GM19025 (cell line): ENCODE results near the gene ATP6V1G3.
A peak's percentile ranks its signal among the peaks of the same experiment; 100 is the strongest.
"Not testable (repeated sequence)": the region's sequence is repeated elsewhere in the genome, so short reads cannot be mapped to it uniquely, and the experiment has no call there.

Experiments used
- ATAC-seq: cut with Tn5 transposase; IDR thresholded peaks from one replicate; pipeline ENCODE4 v1.9.1; 2021; ENCODE audit warnings: mild to moderate bottlenecking, low read depth, moderate library complexity; ENCODE audit not compliant: unreplicated experiment

The ATP6V1G3 gene

GRCh38 chr1:198543670-198544260, 3.3 kb upstream of the ATP6V1G3 start:
- no peak for ATAC-seq

GRCh38 chr1:198542632-198543031, 2.2 kb upstream of the ATP6V1G3 start:
- ATAC-seq, result no peak

GRCh38 chr1:198541737-198542136, 1.3 kb upstream of the ATP6V1G3 start:
- ATAC-seq, result no peak

DNA sequence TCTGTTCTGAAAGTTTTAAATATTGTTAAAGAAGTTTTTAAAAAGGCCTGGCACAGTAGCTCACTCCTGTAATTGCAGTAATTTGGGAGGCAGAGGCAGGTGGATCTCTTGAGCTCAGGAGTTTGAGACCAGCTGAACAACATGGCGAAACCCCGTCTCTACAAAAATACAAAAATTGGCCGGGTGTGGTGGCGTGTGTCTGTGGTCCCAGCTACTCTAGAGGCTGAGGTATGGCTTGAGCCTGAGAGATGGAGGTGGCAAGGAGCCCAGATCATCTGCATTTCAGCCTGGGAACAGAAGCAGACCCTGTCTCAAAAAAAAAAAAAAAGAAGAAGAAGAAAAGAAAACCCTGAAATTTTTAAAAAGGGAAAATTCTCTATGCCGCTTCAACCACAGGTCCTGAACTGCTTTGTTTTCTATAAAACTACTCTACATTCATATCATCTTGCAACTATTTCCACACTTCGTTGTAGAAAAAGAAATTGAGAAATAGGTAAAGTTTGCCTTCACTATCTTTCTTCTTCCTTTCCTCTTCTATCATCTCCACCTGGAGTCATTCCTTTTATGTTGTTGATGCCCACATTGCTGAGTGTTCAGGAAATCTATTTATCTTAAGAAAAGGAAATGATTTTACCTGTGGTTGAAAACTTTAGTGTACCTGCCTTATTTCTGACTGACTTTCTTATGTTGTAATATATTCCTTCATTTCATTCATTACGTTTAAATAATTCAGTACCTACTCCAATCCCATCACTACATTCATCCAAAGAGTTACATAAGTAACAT, 1.7 kb downstream of the ATP6V1G3 start:
- ATAC-seq, result no peak

DNA sequence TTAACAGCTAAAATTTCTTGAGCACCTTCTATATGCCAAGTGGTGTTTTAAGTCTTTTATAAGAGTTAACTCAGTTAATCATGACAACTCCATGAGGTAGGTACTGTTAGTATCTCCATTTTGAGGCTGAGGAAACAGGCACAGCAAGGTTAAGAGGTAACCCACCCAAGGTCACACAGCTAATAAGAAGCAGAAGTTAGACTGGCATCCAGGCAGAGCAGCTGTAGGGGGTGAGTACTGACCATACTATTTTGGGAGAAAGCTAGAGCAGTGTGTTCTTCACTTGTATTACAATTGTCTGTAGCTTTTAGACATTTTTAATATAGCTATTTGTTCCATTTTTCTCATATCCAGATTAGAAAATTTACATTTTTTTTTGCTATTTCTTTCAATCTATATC, 4.8 kb downstream of the ATP6V1G3 start:
- ATAC-seq, result no peak

DNA sequence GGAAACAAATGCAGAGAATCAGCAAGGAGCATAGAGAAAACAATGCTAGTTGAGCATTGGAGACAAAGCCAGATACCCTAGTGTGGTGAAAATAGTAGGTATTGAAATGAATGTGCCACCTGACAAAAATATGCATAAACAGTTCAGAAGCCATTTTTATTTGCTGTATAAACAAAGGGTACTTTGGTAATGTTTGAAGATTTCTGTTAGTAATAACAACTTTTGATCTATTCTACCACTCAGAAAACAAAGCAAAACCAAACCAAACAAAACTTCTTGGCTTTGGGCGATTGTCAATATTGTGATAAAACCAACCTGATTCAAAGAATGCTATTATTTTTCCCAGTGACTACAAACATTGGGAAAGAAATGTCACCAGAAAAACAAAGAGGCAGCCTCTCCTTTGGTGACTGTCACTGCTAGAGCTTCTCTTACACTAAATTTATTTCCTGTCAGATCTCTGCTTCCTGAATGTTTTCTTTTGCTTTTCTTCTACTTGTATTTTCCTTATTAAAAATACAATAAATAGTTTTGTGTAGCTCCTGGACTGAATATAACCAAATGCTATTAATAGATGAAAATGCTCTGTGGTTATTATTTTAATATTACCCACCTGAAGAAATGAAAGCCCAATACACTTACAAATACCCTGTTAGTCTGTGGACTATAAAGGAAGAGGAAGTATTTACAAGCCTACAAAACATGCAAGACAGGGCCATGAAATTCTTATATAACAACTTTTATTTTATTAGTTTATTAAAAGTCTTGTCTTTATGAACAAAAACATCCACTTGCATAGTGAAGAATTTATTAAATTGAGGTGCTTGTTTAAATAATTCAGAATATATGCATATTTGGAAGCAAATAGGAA, 5.7 kb downstream of the ATP6V1G3 start:
- ATAC-seq, result no peak

- no peak for ATAC-seq
These were observed 8.6 kb downstream of the ATP6V1G3 start for GRCh38 chr1:198531891-198532290.

DNA sequence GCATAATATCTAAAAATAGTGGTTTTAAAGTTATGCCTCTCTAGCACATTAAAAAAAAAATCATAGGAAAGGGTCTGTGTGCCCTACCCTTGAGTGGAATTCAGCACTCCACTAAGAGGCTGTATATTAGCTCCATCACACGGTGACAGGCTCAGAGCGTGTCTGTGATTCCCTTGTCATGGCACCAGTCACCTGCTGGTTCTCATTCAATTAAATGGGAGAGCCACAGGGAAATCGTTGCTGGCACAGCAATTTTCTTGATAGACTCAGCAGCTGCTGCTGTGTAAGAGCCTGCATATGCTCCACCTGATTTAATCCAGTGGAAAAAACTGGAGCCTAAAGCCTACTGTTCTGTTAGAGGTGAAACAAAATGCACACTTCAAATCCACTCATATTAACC, 9.5 kb downstream of the ATP6V1G3 start:
- no peak for ATAC-seq

DNA sequence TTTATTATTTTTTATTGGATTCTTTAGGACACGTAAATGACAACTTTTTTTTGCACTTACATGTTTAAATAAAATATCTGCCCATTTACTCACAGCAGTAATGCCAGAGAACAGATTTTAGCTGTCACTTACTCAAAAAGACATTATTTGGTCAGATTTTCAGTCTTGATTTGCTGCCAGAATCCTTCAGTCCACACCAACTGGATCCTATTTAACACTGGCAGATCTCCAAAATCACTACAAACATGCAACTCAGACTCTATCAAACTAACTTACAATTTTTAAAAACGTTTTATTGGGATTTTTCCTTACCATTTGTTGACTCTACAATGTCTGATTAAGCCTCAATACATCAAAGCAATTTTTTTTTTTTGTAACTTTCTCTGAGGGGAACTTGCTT, 11.1 kb downstream of the ATP6V1G3 start:
- no peak for ATAC-seq

GRCh38 chr1:198528364-198528763, 12.1 kb downstream of the ATP6V1G3 start:
- no peak for ATAC-seq

DNA sequence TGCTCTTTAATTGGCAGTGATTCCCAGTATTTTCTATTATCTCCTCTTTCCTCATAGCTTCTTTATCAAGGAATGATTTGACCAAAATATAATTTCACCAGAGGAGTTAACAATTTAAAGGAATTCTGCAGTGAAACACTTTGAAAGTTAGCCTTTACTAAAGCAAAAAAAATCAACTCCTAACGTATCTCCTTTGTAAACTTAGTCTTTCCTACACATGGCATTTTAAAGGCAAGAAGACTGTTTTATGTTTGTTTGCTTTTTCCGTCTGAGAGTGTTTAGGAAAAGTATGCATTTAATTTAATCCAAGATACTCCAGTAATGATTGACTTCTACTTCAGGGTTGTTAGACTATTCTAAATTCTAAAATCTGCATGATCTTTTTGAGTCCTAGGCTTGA, 15.9 kb downstream of the ATP6V1G3 start:
- no peak for ATAC-seq

DNA sequence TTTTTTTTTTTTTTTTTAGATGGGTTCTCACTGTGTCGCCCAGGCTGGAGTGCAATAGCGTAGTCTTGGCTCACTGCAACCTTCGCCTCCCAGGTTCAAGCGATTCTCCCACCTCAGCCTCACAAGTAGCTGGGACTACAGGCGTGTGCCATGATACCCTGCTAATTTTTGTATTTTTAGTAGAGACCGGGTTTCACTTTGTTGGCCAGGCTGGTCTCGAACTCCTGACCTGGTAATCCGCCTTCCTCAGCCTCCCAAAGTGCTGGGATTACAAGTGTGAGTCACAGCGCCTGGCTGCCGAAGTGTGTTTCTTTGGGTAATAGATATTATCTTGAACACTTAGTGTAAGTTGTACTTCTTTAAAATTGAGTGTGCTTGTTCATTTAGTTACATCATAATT, 16.4 kb downstream of the ATP6V1G3 start:
- not testable (repeated sequence) for ATAC-seq

GRCh38 chr1:198523182-198523950, 17.1 kb downstream of the ATP6V1G3 start:
- no peak for ATAC-seq

GRCh38 chr1:198520524-198521254, 19.8 kb downstream of the ATP6V1G3 start:
- ATAC-seq, result peak; percentile 91

DNA sequence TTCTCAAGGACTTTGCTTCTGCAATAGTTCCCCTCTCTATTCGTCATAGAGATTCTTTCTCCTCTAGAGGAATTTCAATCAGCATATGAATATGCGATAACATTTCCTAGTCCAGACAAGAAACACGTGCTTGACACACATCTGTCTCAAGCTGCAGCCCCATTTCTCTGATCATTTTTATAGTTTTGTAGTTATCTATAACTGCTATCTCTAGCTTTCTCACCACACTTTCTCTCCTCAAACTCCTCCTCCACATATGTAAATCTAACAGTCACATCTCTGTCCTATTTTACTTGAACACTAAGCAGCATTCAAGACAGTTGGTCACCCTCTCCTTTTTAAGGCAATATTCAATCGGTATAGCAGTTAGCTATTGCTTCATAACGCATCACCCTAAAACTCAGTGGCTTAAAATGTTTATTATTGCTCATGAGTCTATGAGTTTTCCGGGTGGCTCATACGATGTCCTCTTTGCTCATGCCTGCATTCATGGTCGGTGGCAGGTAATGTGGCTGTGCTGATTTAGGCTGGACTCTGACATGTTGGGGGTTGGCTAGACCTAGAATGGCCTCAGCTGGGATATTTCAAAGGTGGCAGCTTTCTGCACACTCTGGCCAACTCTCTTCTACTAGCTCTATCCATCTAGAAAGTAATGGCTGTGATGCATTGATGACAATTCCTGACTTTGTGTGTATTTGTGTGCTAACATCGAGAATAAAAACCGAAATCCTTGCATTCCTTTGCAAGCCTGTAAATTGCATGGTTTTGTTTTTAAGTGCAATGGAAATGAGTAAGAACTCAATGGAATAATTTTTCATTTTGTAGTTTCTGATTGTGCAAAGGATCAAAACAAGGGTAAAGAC, 20.6 kb downstream of the ATP6V1G3 start:
- ATAC-seq, result peak; percentile 2

DNA sequence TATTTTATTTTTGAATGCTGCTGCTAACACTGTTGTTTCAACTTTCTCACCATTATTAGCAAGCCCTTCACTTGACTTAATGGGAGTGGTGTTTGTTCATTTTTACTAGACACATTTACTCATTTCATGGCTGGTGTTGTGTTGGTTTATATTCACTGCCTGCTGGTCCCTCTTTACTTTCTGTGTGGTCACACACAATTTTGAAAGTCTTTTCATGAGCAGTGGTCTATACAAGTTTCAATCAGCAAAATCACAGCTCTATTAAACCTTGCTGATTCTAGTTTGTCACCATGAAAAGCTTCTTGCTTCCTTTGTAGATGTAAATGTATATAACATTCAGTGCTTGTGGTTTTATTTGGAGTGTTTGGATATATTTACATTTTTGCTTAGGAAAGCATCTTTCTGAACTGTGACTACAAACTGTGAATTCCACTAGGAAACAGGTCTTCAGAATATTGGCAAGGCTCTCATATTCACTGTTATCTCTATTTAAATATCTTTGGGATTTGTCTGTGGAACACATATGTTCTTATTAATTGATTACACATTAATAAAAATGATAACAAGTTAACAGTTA, 22.8 kb downstream of the ATP6V1G3 start:
- ATAC-seq, result no peak

- ATAC-seq, result no peak
These were observed 40.4 kb downstream of the ATP6V1G3 start for GRCh38 chr1:198500096-198500495.

DNA sequence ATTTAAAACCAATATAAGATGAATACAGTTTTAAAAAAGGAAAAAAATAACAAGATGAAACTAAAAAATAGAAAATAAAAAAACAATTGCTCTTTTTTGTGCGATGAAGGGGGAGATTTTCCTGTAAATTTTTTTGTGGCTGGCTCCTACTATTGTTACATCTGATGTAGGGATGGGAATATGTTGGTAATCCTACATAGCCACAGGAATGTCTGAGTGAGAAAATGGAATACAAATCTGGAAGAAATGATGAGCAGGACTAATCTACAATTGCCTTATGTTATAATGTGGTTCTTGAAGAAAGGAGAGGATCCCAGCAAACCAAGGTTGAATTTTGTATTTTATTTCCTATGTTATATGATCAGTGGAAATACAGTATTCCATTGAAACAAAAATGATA, 40.9 kb downstream of the ATP6V1G3 start:
- ATAC-seq, result no peak

GRCh38 chr1:198498881-198499280, 41.6 kb downstream of the ATP6V1G3 start:
- no peak for ATAC-seq
